Measurements from ENCODE around the gene INVS.

INVS gene

GRCh38 chr9:100281066-100281465, 182.0 kb downstream of the INVS start:
- FAIRE-seq = no peak
- TF ChIP-seq SPI1 (IDR thresholded peaks at IDR 0.05; ENCODE audit: low read depth, low read length) = no peak
- TF ChIP-seq TAF1 (IDR thresholded peaks at IDR 0.05; ENCODE audit: low read depth, low read length) = no peak
- TF ChIP-seq PAX5 (IDR thresholded peaks at IDR 0.05; ENCODE audit: insufficient read depth, low read length, severe bottlenecking) = no peak
- no peak for TF ChIP-seq POLR2A (IDR thresholded peaks at IDR 0.05; ENCODE audit: low read depth, low read length)
- TF ChIP-seq POLR2AphosphoS5 (IDR thresholded peaks at IDR 0.05; ENCODE audit: low read depth, low read length) = no peak
- TF ChIP-seq POU2F2 (IDR thresholded peaks at IDR 0.05; ENCODE audit: low read depth, low read length) = no peak
- DNase-seq (ENCODE audit: insufficient read length, low spot score) = no peak

DNA sequence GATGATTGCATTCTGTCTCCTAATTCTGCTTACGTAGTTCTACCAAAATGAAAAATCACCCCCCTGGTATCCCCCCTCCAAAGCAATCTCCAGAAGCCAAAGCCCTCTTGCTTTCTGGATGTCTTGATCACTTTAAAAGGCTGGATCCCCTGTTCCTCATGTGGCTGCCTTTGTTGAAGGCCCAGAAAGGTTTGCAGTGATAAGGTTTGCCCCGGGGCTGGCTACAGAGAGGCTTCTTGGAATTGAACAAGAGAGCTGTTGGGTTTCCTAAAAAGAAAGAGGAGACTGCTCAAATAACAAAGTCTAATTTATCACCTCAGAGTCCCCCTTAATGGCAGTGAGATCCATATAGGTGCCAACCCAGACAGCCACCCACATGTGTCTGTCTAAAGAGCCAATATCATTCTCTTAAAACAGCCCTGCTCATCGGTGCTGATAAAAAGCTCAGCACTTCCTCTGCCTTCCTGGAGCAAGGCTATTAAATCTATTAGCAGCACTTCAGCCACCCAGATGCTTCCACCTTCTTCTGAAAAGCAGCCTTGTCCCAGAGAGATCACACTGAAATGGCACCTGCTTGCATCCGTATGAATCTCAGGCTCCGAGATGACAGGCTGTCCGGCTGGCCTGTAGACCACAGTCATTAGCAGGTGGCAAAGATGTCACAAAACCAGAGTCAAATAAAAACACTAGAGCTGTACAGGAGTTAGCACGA, 182.8 kb downstream of the INVS start:
- TF ChIP-seq SPI1 (IDR thresholded peaks at IDR 0.05; ENCODE audit: low read depth, low read length) (no peak), PAX5 (IDR thresholded peaks at IDR 0.05; ENCODE audit: insufficient read depth, low read length, severe bottlenecking) (no peak), POU2F2 (IDR thresholded peaks at IDR 0.05; ENCODE audit: low read depth, low read length) (no peak), POLR2A (IDR thresholded peaks at IDR 0.05; ENCODE audit: low read depth, low read length) (no peak), TAF1 (IDR thresholded peaks at IDR 0.05; ENCODE audit: low read depth, low read length) (no peak), POLR2AphosphoS5 (IDR thresholded peaks at IDR 0.05; ENCODE audit: low read depth, low read length) (no peak)
- DNase-seq (ENCODE audit: insufficient read length, low spot score) (no peak), FAIRE-seq (no peak)

- TF ChIP-seq POLR2AphosphoS5 (IDR thresholded peaks at IDR 0.05; ENCODE audit: low read depth, low read length) (no peak), POLR2A (IDR thresholded peaks at IDR 0.05; ENCODE audit: low read depth, low read length) (no peak), TAF1 (IDR thresholded peaks at IDR 0.05; ENCODE audit: low read depth, low read length) (no peak), PAX5 (IDR thresholded peaks at IDR 0.05; ENCODE audit: insufficient read depth, low read length, severe bottlenecking) (no peak), POU2F2 (IDR thresholded peaks at IDR 0.05; ENCODE audit: low read depth, low read length) (no peak), SPI1 (IDR thresholded peaks at IDR 0.05; ENCODE audit: low read depth, low read length) (no peak)
- FAIRE-seq (no peak), DNase-seq (ENCODE audit: insufficient read length, low spot score) (no peak)
These were observed 183.3 kb downstream of the INVS start for GRCh38 chr9:100282388-100282719.

GRCh38 chr9:100284247-100284646, 185.2 kb downstream of the INVS start:
- DNase-seq (ENCODE audit: insufficient read length, low spot score) (no peak), FAIRE-seq (no peak)
- TF ChIP-seq POLR2AphosphoS5 (IDR thresholded peaks at IDR 0.05; ENCODE audit: low read depth, low read length) (no peak), POLR2A (IDR thresholded peaks at IDR 0.05; ENCODE audit: low read depth, low read length) (no peak), SPI1 (IDR thresholded peaks at IDR 0.05; ENCODE audit: low read depth, low read length) (no peak), PAX5 (IDR thresholded peaks at IDR 0.05; ENCODE audit: insufficient read depth, low read length, severe bottlenecking) (no peak), TAF1 (IDR thresholded peaks at IDR 0.05; ENCODE audit: low read depth, low read length) (no peak), POU2F2 (IDR thresholded peaks at IDR 0.05; ENCODE audit: low read depth, low read length) (no peak)

- no peak for DNase-seq (ENCODE audit: insufficient read length, low spot score)
- TF ChIP-seq SPI1 (IDR thresholded peaks at IDR 0.05; ENCODE audit: low read depth, low read length) (no peak), TAF1 (IDR thresholded peaks at IDR 0.05; ENCODE audit: low read depth, low read length) (no peak), PAX5 (IDR thresholded peaks at IDR 0.05; ENCODE audit: insufficient read depth, low read length, severe bottlenecking) (no peak), POLR2A (IDR thresholded peaks at IDR 0.05; ENCODE audit: low read depth, low read length) (no peak), POU2F2 (IDR thresholded peaks at IDR 0.05; ENCODE audit: low read depth, low read length) (no peak), POLR2AphosphoS5 (IDR thresholded peaks at IDR 0.05; ENCODE audit: low read depth, low read length) (no peak)
- no peak for FAIRE-seq
These were observed 186.0 kb downstream of the INVS start for GRCh38 chr9:100285080-100285479.

DNA sequence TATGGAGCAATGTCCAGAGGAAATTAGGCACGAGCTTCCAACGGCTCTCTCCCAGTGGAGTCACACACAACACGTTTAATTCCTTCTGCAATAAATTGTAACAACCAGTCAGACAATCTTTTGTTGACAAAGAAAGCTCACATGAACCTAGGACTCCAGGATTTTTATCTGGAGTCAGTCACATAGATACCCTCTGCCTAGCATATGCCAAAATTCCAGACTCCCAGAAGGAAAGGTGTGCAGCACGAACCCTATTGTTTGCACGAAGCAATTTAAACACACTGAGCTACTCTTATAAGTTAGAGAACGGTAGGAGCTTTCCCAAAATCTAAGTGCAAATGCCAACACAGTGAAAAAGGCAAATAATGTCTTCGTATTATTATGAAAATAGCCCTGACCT, 186.6 kb downstream of the INVS start:
- no peak for DNase-seq (ENCODE audit: insufficient read length, low spot score)
- TF ChIP-seq PAX5 (IDR thresholded peaks at IDR 0.05; ENCODE audit: insufficient read depth, low read length, severe bottlenecking) (no peak), POLR2A (IDR thresholded peaks at IDR 0.05; ENCODE audit: low read depth, low read length) (no peak), SPI1 (IDR thresholded peaks at IDR 0.05; ENCODE audit: low read depth, low read length) (no peak), POU2F2 (IDR thresholded peaks at IDR 0.05; ENCODE audit: low read depth, low read length) (no peak), POLR2AphosphoS5 (IDR thresholded peaks at IDR 0.05; ENCODE audit: low read depth, low read length) (no peak), TAF1 (IDR thresholded peaks at IDR 0.05; ENCODE audit: low read depth, low read length) (no peak)

DNA sequence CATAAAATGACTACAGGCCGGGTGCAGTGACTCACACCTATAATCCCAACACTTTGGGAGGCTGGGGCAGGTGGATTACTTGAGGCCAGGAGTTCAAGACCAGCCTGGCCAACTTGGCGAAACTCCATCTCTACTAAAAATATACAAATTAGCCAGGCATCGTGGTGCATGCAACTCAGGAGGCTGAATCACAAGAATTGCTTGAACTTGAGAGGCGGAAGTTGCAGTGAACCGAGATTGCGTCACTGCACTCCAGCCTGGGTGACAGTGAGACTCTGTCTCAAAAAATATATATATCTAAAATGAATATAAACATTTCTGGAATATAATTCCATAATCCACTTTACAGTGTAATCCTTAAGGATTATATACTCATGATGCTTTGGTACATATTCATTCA, 187.2 kb downstream of the INVS start:
- FAIRE-seq = no peak
- DNase-seq (ENCODE audit: insufficient read length, low spot score) = no peak
- TF ChIP-seq PAX5 (IDR thresholded peaks at IDR 0.05; ENCODE audit: insufficient read depth, low read length, severe bottlenecking) = no peak
- TF ChIP-seq POLR2A (IDR thresholded peaks at IDR 0.05; ENCODE audit: low read depth, low read length) = no peak
- TF ChIP-seq POU2F2 (IDR thresholded peaks at IDR 0.05; ENCODE audit: low read depth, low read length) = no peak
- no peak for TF ChIP-seq TAF1 (IDR thresholded peaks at IDR 0.05; ENCODE audit: low read depth, low read length)
- no peak for TF ChIP-seq SPI1 (IDR thresholded peaks at IDR 0.05; ENCODE audit: low read depth, low read length)
- no peak for TF ChIP-seq POLR2AphosphoS5 (IDR thresholded peaks at IDR 0.05; ENCODE audit: low read depth, low read length)

More for the DNA sequence above, 186.6 kb downstream of the INVS start:
- no peak for FAIRE-seq

GRCh38 chr9:100287186-100287585, 188.1 kb downstream of the INVS start:
- no peak for TF ChIP-seq POLR2AphosphoS5 (IDR thresholded peaks at IDR 0.05; ENCODE audit: low read depth, low read length)
- TF ChIP-seq PAX5 (IDR thresholded peaks at IDR 0.05; ENCODE audit: insufficient read depth, low read length, severe bottlenecking) = no peak
- TF ChIP-seq POLR2A (IDR thresholded peaks at IDR 0.05; ENCODE audit: low read depth, low read length) = no peak
- no peak for TF ChIP-seq POU2F2 (IDR thresholded peaks at IDR 0.05; ENCODE audit: low read depth, low read length)
- no peak for TF ChIP-seq TAF1 (IDR thresholded peaks at IDR 0.05; ENCODE audit: low read depth, low read length)
- no peak for TF ChIP-seq SPI1 (IDR thresholded peaks at IDR 0.05; ENCODE audit: low read depth, low read length)
- FAIRE-seq (no peak), DNase-seq (ENCODE audit: insufficient read length, low spot score) (no peak)

GRCh38 chr9:100290714-100291113, 191.7 kb downstream of the INVS start:
- FAIRE-seq (no peak), DNase-seq (ENCODE audit: insufficient read length, low spot score) (no peak)
- TF ChIP-seq POLR2AphosphoS5 (IDR thresholded peaks at IDR 0.05; ENCODE audit: low read depth, low read length) (no peak), SPI1 (IDR thresholded peaks at IDR 0.05; ENCODE audit: low read depth, low read length) (no peak), POLR2A (IDR thresholded peaks at IDR 0.05; ENCODE audit: low read depth, low read length) (no peak), TAF1 (IDR thresholded peaks at IDR 0.05; ENCODE audit: low read depth, low read length) (no peak), POU2F2 (IDR thresholded peaks at IDR 0.05; ENCODE audit: low read depth, low read length) (no peak), PAX5 (IDR thresholded peaks at IDR 0.05; ENCODE audit: insufficient read depth, low read length, severe bottlenecking) (no peak)

Measured in GM12891 (cell line).